GM12891 (cell line): ENCODE results near the gene PACSIN1.

Source experiments
- PAX5 ChIP-seq: IDR thresholded peaks from 2 replicates; pipeline ENCODE4 v1.6.1; 2011; ENCODE audit warnings: low read length, moderate library complexity, mild to moderate bottlenecking; ENCODE audit not compliant: insufficient read depth, severe bottlenecking
- POLR2A ChIP-seq: IDR thresholded peaks from 2 replicates; pipeline ENCODE4 v1.6.1; 2011; ENCODE audit warnings: low read depth, low read length, control low read depth
- POLR2AphosphoS5 ChIP-seq: IDR thresholded peaks from 2 replicates; pipeline ENCODE4 v1.6.1; 2011; ENCODE audit warnings: low read depth, low read length, control low read depth
- SPI1 ChIP-seq: IDR thresholded peaks from 2 replicates; pipeline ENCODE4 v1.6.1; 2011; ENCODE audit warnings: low read depth, low read length, control low read depth
- TAF1 ChIP-seq: IDR thresholded peaks from 2 replicates; pipeline ENCODE4 v1.6.1; 2011; ENCODE audit warnings: low read depth, low read length, control low read depth

DNA sequence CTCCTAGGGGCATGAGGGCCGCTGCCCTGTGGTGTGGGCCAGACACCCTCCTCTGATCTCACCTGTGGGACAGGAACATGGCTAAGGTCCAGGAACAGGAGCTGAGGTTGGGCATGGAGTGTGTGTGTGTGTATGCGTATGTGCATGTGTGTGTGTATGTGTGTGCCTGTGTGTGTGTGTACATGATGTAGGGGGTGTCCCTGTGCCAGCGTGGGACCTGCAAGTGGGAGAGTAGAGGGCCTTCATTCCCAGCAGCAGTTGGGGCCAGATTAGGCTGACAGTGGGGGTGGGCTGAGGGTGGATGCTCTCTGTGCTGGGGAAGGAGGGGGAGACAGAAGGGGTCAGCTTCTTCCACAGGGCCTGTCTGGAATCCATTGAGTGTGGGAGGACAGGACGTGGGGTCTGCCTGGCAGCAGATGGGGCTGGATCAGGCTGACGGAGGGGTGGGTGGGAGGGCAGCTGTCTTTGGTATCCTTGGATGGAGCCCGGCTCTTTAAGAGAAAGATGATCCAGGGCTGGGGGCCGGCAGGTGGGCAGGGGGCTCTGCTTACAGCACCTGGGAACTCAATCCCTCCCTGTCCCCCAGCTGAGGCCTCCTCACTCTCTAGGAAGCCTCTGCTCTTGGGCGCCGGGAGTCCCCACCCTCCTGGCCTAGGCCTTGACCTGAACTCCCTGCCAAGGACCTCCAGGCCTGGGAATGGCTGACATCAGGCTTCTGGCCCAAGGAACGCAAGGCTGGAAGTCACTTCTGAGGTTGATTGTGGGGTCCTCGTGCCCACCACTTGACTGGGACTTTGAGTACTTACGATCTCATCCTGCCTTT lies 46.2 kb downstream of the PACSIN1 start:
- TF ChIP-seq POLR2AphosphoS5 (no peak), POLR2A (no peak), TAF1 (no peak), PAX5 (no peak), SPI1 (no peak)
